ENCODE data around the gene SAMD10.
A peak's percentile ranks its signal among the peaks of the same experiment; 100 is the strongest.

SAMD10 gene

GRCh38 chr20:63942969-63943807 is 36.3 kb downstream of the SAMD10 start:
- no peak overlapping the region for H3K27ac Mint-ChIP-seq
- H3K4me1 Mint-ChIP-seq (ENCODE audit: low read depth in 2 of 2), result peaks cover 22 to 28% of the 10 kb centered on the region in 2 donors
- DNase-seq, result no peak
- H3K36me3 Mint-ChIP-seq (ENCODE audit: insufficient read depth), result peaks cover 35% of the 10 kb centered on the region
- ATAC-seq (replicated peaks), result no peak
- H3K4me3 Mint-ChIP-seq, result peak overlapping the region in 1 of 2 donors; percentile 23
- H3K9me3 Mint-ChIP-seq, result peaks cover 0 to 1% of the 10 kb centered on the region in 2 donors
- H3K27me3 Mint-ChIP-seq, result no peaks in the 10 kb centered on the region

- DNase-seq (no peak), ATAC-seq (replicated peaks) (no peak)
- H3K9me3 Mint-ChIP-seq, result peaks cover 0 to 1% of the 10 kb centered on the region in 2 donors
- H3K36me3 Mint-ChIP-seq (ENCODE audit: insufficient read depth), result peaks cover 35% of the 10 kb centered on the region
- H3K27ac Mint-ChIP-seq, result peak overlapping the region in 1 of 2 donors; percentile 85
- H3K4me1 Mint-ChIP-seq (ENCODE audit: low read depth in 2 of 2), result peaks cover 17 to 20% of the 10 kb centered on the region in 2 donors
- H3K4me3 Mint-ChIP-seq, result peak overlapping the region in 1 of 2 donors; percentile 51
- H3K27me3 Mint-ChIP-seq, result no peaks in the 10 kb centered on the region
Measured at GRCh38 chr20:63942250-63942951, 37.0 kb downstream of the SAMD10 start.

GRCh38 chr20:63941282-63942081 is 38.0 kb downstream of the SAMD10 start:
- ATAC-seq (replicated peaks) (peak; percentile 79), DNase-seq (peak; percentile 68 to 75 (median 69))
- Mint-ChIP-seq H3K27me3 (no peaks in the 10 kb centered on the region), H3K4me1 (ENCODE audit: low read depth in 2 of 2) (peaks cover 10 to 14% of the 10 kb centered on the region in 2 donors), H3K36me3 (ENCODE audit: insufficient read depth) (peaks cover 36% of the 10 kb centered on the region), H3K4me3 (peak overlapping the region; percentile 28 to 72), H3K27ac (peak overlapping the region; percentile 65 to 85), H3K9me3 (peaks cover 0 to 1% of the 10 kb centered on the region in 2 donors)

GRCh38 chr20:63940472-63941266 is 38.8 kb downstream of the SAMD10 start:
- ATAC-seq (replicated peaks) (no peak), DNase-seq (no peak)
- Mint-ChIP-seq H3K4me1 (ENCODE audit: low read depth in 2 of 2) (peaks cover 10 to 12% of the 10 kb centered on the region in 2 donors), H3K9me3 (peaks cover 0 to 1% of the 10 kb centered on the region in 2 donors), H3K4me3 (peak overlapping the region; percentile 17 to 72), H3K27ac (peak overlapping the region in 1 of 2 donors; percentile 85), H3K36me3 (ENCODE audit: insufficient read depth) (peaks cover 36% of the 10 kb centered on the region), H3K27me3 (no peaks in the 10 kb centered on the region)

- ATAC-seq (replicated peaks) (no peak), DNase-seq (no peak)
- Mint-ChIP-seq H3K27ac (no peak overlapping the region), H3K4me1 (ENCODE audit: low read depth in 2 of 2) (peaks cover 8 to 10% of the 10 kb centered on the region in 2 donors), H3K36me3 (ENCODE audit: insufficient read depth) (peaks cover 34% of the 10 kb centered on the region), H3K27me3 (no peaks in the 10 kb centered on the region), H3K4me3 (no peak overlapping the region), H3K9me3 (peaks cover 0 to 1% of the 10 kb centered on the region in 2 donors)
Measured at GRCh38 chr20:63940071-63940471, 39.4 kb downstream of the SAMD10 start.

GRCh38 chr20:63939061-63939935 is 40.1 kb downstream of the SAMD10 start:
- Mint-ChIP-seq H3K9me3 (peaks cover 0 to 1% of the 10 kb centered on the region in 2 donors), H3K36me3 (ENCODE audit: insufficient read depth) (peaks cover 31% of the 10 kb centered on the region), H3K27ac (no peak overlapping the region), H3K4me3 (no peak overlapping the region), H3K27me3 (no peaks in the 10 kb centered on the region), H3K4me1 (ENCODE audit: low read depth in 2 of 2) (peaks cover 7 to 15% of the 10 kb centered on the region in 2 donors)
- DNase-seq (no peak), ATAC-seq (replicated peaks) (peak; percentile 13)

- Mint-ChIP-seq H3K4me3 (no peak overlapping the region), H3K27ac (peak overlapping the region in 1 of 2 donors; percentile 49), H3K4me1 (ENCODE audit: low read depth in 2 of 2) (peaks cover 7 to 15% of the 10 kb centered on the region in 2 donors), H3K27me3 (no peaks in the 10 kb centered on the region), H3K36me3 (ENCODE audit: insufficient read depth) (peaks cover 28% of the 10 kb centered on the region), H3K9me3 (peaks cover 0 to 1% of the 10 kb centered on the region in 2 donors)
- no peak for ATAC-seq (replicated peaks)
- no peak for DNase-seq
Measured at GRCh38 chr20:63937596-63937995, 41.8 kb downstream of the SAMD10 start.

GRCh38 chr20:63935447-63935846 is 44.0 kb downstream of the SAMD10 start:
- Mint-ChIP-seq H3K9me3 (no peaks in the 10 kb centered on the region), H3K27ac (no peak overlapping the region), H3K36me3 (ENCODE audit: insufficient read depth) (peaks cover 33% of the 10 kb centered on the region), H3K4me3 (no peak overlapping the region), H3K4me1 (ENCODE audit: low read depth in 2 of 2) (peaks cover 0 to 10% of the 10 kb centered on the region in 2 donors), H3K27me3 (no peaks in the 10 kb centered on the region)
- DNase-seq, result no peak
- ATAC-seq (replicated peaks), result no peak

- DNase-seq (no peak), ATAC-seq (replicated peaks) (no peak)
- Mint-ChIP-seq H3K4me3 (no peak overlapping the region), H3K9me3 (no peaks in the 10 kb centered on the region), H3K27me3 (no peaks in the 10 kb centered on the region), H3K36me3 (ENCODE audit: insufficient read depth) (peaks cover 36% of the 10 kb centered on the region), H3K27ac (no peak overlapping the region), H3K4me1 (ENCODE audit: low read depth in 2 of 2) (peaks cover 0 to 10% of the 10 kb centered on the region in 2 donors)
Measured at GRCh38 chr20:63934271-63935068, 45.0 kb downstream of the SAMD10 start.

GRCh38 chr20:63933646-63934045 is 45.8 kb downstream of the SAMD10 start:
- H3K27me3 Mint-ChIP-seq, result no peaks in the 10 kb centered on the region
- H3K9me3 Mint-ChIP-seq, result no peaks in the 10 kb centered on the region
- DNase-seq (no peak), ATAC-seq (replicated peaks) (no peak)
- no peak overlapping the region for H3K27ac Mint-ChIP-seq
- no peak overlapping the region for H3K4me3 Mint-ChIP-seq
- H3K36me3 Mint-ChIP-seq (ENCODE audit: insufficient read depth), result peaks cover 43% of the 10 kb centered on the region
- peaks cover 0 to 10% of the 10 kb centered on the region in 2 donors for H3K4me1 Mint-ChIP-seq (ENCODE audit: low read depth in 2 of 2)

- H3K9me3 Mint-ChIP-seq, result no peaks in the 10 kb centered on the region
- DNase-seq, result no peak
- no peak overlapping the region for H3K4me3 Mint-ChIP-seq
- no peaks in the 10 kb centered on the region for H3K27me3 Mint-ChIP-seq
- H3K27ac Mint-ChIP-seq, result no peak overlapping the region
- peaks cover 46% of the 10 kb centered on the region for H3K36me3 Mint-ChIP-seq (ENCODE audit: insufficient read depth)
- peaks cover 0 to 10% of the 10 kb centered on the region in 2 donors for H3K4me1 Mint-ChIP-seq (ENCODE audit: low read depth in 2 of 2)
- ATAC-seq (replicated peaks), result no peak
Measured at GRCh38 chr20:63932606-63933160, 46.8 kb downstream of the SAMD10 start.

Data from effector memory CD8-positive, alpha-beta T cell (primary cell).